CD8-positive, alpha-beta memory T cell (primary cell): Measurements from ENCODE around the gene NOP16. TPM values are rescaled to one million over a fixed set of nuclear protein-coding genes. Genes with fewer than 3 reads are reported as not detected.
A peak's percentile ranks its signal among the peaks of the same experiment; 100 is the strongest.

Source experiments
- CTCF ChIA-PET: fragments of 350-600 bp; sonication (Branson Sonifier 250); formaldehyde crosslinking; loops from one replicate; lab custom pipeline; 2021; ENCODE audit warnings: antibody characterized with exemption; lab: Charles Lee
- POLR2A ChIA-PET: fragments of 350-600 bp; sonication (Branson Sonifier 250); formaldehyde crosslinking; loops from one replicate; lab custom pipeline; 2021; ENCODE audit warnings: antibody characterized with exemption; lab: Charles Lee
- DNase-seq, 5 donors: peaks; one replicate each; pipeline versions ENCODE4 v3.0.0 to v3.0.0-alpha.2; 2020 to 2022; ENCODE audit warnings: mixed read lengths in 1 of 5
- H3K27ac ChIP-seq: one replicate; pipeline ENCODE4 v1.7.0; 2013; ENCODE audit warnings: low read depth, mild to moderate bottlenecking, low read length, moderate library complexity
- H3K27me3 ChIP-seq: 2 replicates; pipeline ENCODE4 v1.7.0; 2013; ENCODE audit warnings: low read length, mild to moderate bottlenecking; ENCODE audit not compliant: insufficient read depth, poor library complexity, severe bottlenecking
- H3K36me3 ChIP-seq: 2 replicates; pipeline ENCODE4 v1.7.0; 2013; ENCODE audit warnings: mild to moderate bottlenecking, low read length, moderate library complexity; ENCODE audit not compliant: insufficient read depth
- H3K4me1 ChIP-seq: 2 replicates; pipeline ENCODE4 v1.7.0; 2013; ENCODE audit warnings: mild to moderate bottlenecking, low read length, moderate library complexity; ENCODE audit not compliant: insufficient read depth
- H3K4me3 ChIP-seq: 2 replicates; pipeline ENCODE4 v1.7.0; 2013; ENCODE audit warnings: mild to moderate bottlenecking, low read length
- H3K9me3 ChIP-seq: 2 replicates; pipeline ENCODE4 v1.7.0; 2013; ENCODE audit warnings: mild to moderate bottlenecking, low read length
- H3K27ac Mint-ChIP-seq, 8 donors: one replicate each; pipeline ENCODE4 v1.8.0; 2020 to 2021; ENCODE audit warnings: mixed read lengths in 8 of 8, mild to moderate bottlenecking in 6 of 8, inconsistent platforms in 3 of 8, moderate library complexity in 3 of 8
- H3K27me3 Mint-ChIP-seq, 2 donors: one replicate each; pipeline ENCODE4 v1.8.0; 2020 to 2021; ENCODE audit warnings: mixed read lengths in 2 of 2, mild to moderate bottlenecking in 1 of 2, moderate library complexity in 1 of 2
- H3K36me3 Mint-ChIP-seq, 3 donors: one replicate each; pipeline ENCODE4 v1.8.0; 2020 to 2021; ENCODE audit warnings: mixed read lengths in 3 of 3, inconsistent platforms in 1 of 3, mild to moderate bottlenecking in 1 of 3
- H3K4me1 Mint-ChIP-seq, 3 donors: one replicate each; pipeline ENCODE4 v1.8.0; 2020 to 2021; ENCODE audit warnings: mixed read lengths in 3 of 3, inconsistent platforms in 1 of 3, mild to moderate bottlenecking in 1 of 3
- H3K4me3 Mint-ChIP-seq, 7 donors: one replicate each; pipeline ENCODE4 v1.8.0; 2020 to 2021; ENCODE audit warnings: mixed read lengths in 7 of 7, mild to moderate bottlenecking in 6 of 7, moderate library complexity in 4 of 7, inconsistent platforms in 2 of 7
- H3K9me3 Mint-ChIP-seq, 5 donors: one replicate each; pipeline ENCODE4 v1.8.0; 2020 to 2022; ENCODE audit warnings: mixed read lengths in 5 of 5, mild to moderate bottlenecking in 3 of 5, moderate library complexity in 2 of 5, inconsistent platforms in 1 of 5
- polyA plus RNA-seq: library from polyadenylated mRNA; unstranded; fragments of 300-500 nt; fragmentation: Illumina TruSeq; gene quantifications from one replicate; pipeline ENCODE4 v1.2.3, GENCODE V29; 2021
- total RNA-seq, 2 experiments: library from RNA; stranded (reverse); gene quantifications; one replicate each; pipeline ENCODE4 v1.2.3, GENCODE V29; 2021

The NOP16 gene
- total and polyA plus RNA-seq, 3 experiments from 2014 or later: 33.5 to 160 (median 157) TPM

- Histone ChIP-seq H3K27me3 (no peaks in the 10 kb centered on the region), H3K27ac (no peak overlapping the region), H3K9me3 (no peaks in the 10 kb centered on the region), H3K36me3 (no peaks in the 10 kb centered on the region), H3K4me3 (no peak overlapping the region), H3K4me1 (no peaks in the 10 kb centered on the region)
- H3K27me3 Mint-ChIP-seq: peaks cover 6 to 8% of the 10 kb centered on the region in 2 donors
- DNase-seq: no peak
- CTCF ChIA-PET: interaction anchor here (1.3 kb wide), 1 partner anchor 23 kb away, joined by 4 read pairs; the partner anchor contains the start of gene FAF2
- POLR2A ChIA-PET: no interaction called here
- H3K4me3 Mint-ChIP-seq: no peak overlapping the region
- no peaks in the 10 kb centered on the region for H3K9me3 Mint-ChIP-seq
- H3K4me1 Mint-ChIP-seq: peaks cover 0 to 3% (median under 1%) of the 10 kb centered on the region in 3 donors
- no peak overlapping the region for H3K27ac Mint-ChIP-seq
- H3K36me3 Mint-ChIP-seq: peaks cover 0 to 6% (median 0%) of the 10 kb centered on the region in 3 donors
These were observed 36.7 kb upstream of the NOP16 start for GRCh38 chr5:176425138-176425537.

- Histone ChIP-seq H3K27me3 (no peaks in the 10 kb centered on the region), H3K36me3 (no peaks in the 10 kb centered on the region), H3K4me3 (no peak overlapping the region), H3K4me1 (no peaks in the 10 kb centered on the region), H3K27ac (no peak overlapping the region), H3K9me3 (no peaks in the 10 kb centered on the region)
- H3K9me3 Mint-ChIP-seq: no peaks in the 10 kb centered on the region
- peaks cover 0 to 6% (median 0%) of the 10 kb centered on the region in 3 donors for H3K36me3 Mint-ChIP-seq
- ChIA-PET POLR2A (no interaction called here), CTCF (interaction anchor here (1.2 kb wide), 1 partner anchor 23 kb away, joined by 3 read pairs; no protein-coding TSS in a partner anchor)
- H3K27ac Mint-ChIP-seq: no peak overlapping the region
- H3K27me3 Mint-ChIP-seq: peaks cover 4 to 8% of the 10 kb centered on the region in 2 donors
- H3K4me3 Mint-ChIP-seq: no peak overlapping the region
- DNase-seq: no peak
- H3K4me1 Mint-ChIP-seq: no peaks in the 10 kb centered on the region
These were observed 35.8 kb upstream of the NOP16 start for GRCh38 chr5:176424181-176424580.

- Mint-ChIP-seq H3K4me3 (peak overlapping the region in 1 of 7 donors; percentile 8), H3K4me1 (peaks cover 7 to 10% (median 8%) of the 10 kb centered on the region in 3 donors), H3K27ac (peak overlapping the region in 1 of 8 donors; percentile 38), H3K9me3 (no peaks in the 10 kb centered on the region), H3K36me3 (peaks cover 0 to 6% (median 0%) of the 10 kb centered on the region in 3 donors), H3K27me3 (peaks cover 4 to 8% of the 10 kb centered on the region in 2 donors)
- no peaks in the 10 kb centered on the region for H3K27me3 ChIP-seq
- ChIA-PET CTCF (no interaction called here), POLR2A (no interaction called here)
- H3K36me3 ChIP-seq: no peaks in the 10 kb centered on the region
- peaks cover 9% of the 10 kb centered on the region for H3K4me1 ChIP-seq
- DNase-seq: no peak
- H3K27ac ChIP-seq: no peak overlapping the region
- no peak overlapping the region for H3K4me3 ChIP-seq
- no peaks in the 10 kb centered on the region for H3K9me3 ChIP-seq
These were observed 32.7 kb upstream of the NOP16 start for GRCh38 chr5:176420972-176421544.

- H3K27ac ChIP-seq: no peak overlapping the region
- POLR2A ChIA-PET: no interaction called here
- CTCF ChIA-PET: no interaction called here
- H3K27me3 ChIP-seq: no peaks in the 10 kb centered on the region
- H3K27me3 Mint-ChIP-seq: peaks cover 4 to 8% of the 10 kb centered on the region in 2 donors
- peak overlapping the region in 3 of 8 donors; percentile 19 to 78 (median 69) for H3K27ac Mint-ChIP-seq
- H3K4me3 Mint-ChIP-seq: peak overlapping the region in 1 of 7 donors; percentile 43
- no peaks in the 10 kb centered on the region for H3K9me3 Mint-ChIP-seq
- no peaks in the 10 kb centered on the region for H3K36me3 ChIP-seq
- no peak for DNase-seq
- H3K4me3 ChIP-seq: no peak overlapping the region
- no peaks in the 10 kb centered on the region for H3K36me3 Mint-ChIP-seq
- H3K9me3 ChIP-seq: no peaks in the 10 kb centered on the region
- H3K4me1 Mint-ChIP-seq: peaks cover 13 to 17% (median 14%) of the 10 kb centered on the region in 3 donors
- H3K4me1 ChIP-seq: peaks cover 18% of the 10 kb centered on the region
These were observed 31.7 kb upstream of the NOP16 start for GRCh38 chr5:176420086-176420485.

GRCh38 chr5:176418251-176418650 lies 29.9 kb upstream of the NOP16 start:
- H3K36me3 ChIP-seq: no peaks in the 10 kb centered on the region
- no peaks in the 10 kb centered on the region for H3K9me3 Mint-ChIP-seq
- peak overlapping the region in 4 of 8 donors; percentile 4 to 56 (median 28) for H3K27ac Mint-ChIP-seq
- no peaks in the 10 kb centered on the region for H3K36me3 Mint-ChIP-seq
- no peak overlapping the region for H3K27ac ChIP-seq
- DNase-seq: no peak
- peaks cover 29 to 35% (median 32%) of the 10 kb centered on the region in 3 donors for H3K4me1 Mint-ChIP-seq
- no peak overlapping the region for H3K4me3 ChIP-seq
- peaks cover 25% of the 10 kb centered on the region for H3K4me1 ChIP-seq
- no peaks in the 10 kb centered on the region for H3K9me3 ChIP-seq
- ChIA-PET POLR2A (no interaction called here), CTCF (interaction anchor here (3.4 to 4.9 kb wide), 4 partner anchors 29 to 178 kb away, joined by 24 to 67 read pairs (median 32); partner anchors contain the start of gene FAF2)
- peak overlapping the region in 1 of 7 donors; percentile 19 for H3K4me3 Mint-ChIP-seq
- no peaks in the 10 kb centered on the region for H3K27me3 ChIP-seq
- peaks cover 4% of the 10 kb centered on the region in 2 donors for H3K27me3 Mint-ChIP-seq

GRCh38 chr5:176416965-176417364 lies 28.6 kb upstream of the NOP16 start:
- H3K27me3 Mint-ChIP-seq: no peaks in the 10 kb centered on the region
- Histone ChIP-seq H3K27me3 (no peaks in the 10 kb centered on the region), H3K36me3 (no peaks in the 10 kb centered on the region), H3K4me3 (peak overlapping the region; percentile 48), H3K27ac (no peak overlapping the region), H3K4me1 (peaks cover 25% of the 10 kb centered on the region), H3K9me3 (no peaks in the 10 kb centered on the region)
- H3K4me3 Mint-ChIP-seq: peak overlapping the region; percentile 71 to 85 (median 75)
- peaks cover 36 to 46% (median 38%) of the 10 kb centered on the region in 3 donors for H3K4me1 Mint-ChIP-seq
- POLR2A ChIA-PET: interaction anchor here (0.5 to 2.2 kb wide), 7 partner anchors 31 to 180 kb away, joined by 3 to 24 read pairs (median 7); partner anchors contain the start of genes FAF2 and RNF44
- peaks cover 0 to 3% (median 0%) of the 10 kb centered on the region in 3 donors for H3K36me3 Mint-ChIP-seq
- H3K9me3 Mint-ChIP-seq: no peaks in the 10 kb centered on the region
- peak overlapping the region in 7 of 8 donors; percentile 72 to 90 (median 80) for H3K27ac Mint-ChIP-seq
- CTCF ChIA-PET: interaction anchor here (0.6 to 4.9 kb wide), 28 partner anchors 10 to 243 kb away, joined by 3 to 67 read pairs (median 4); partner anchors contain the start of genes FAF2, RNF44 and TSPAN17
- no peak for DNase-seq

- H3K27ac Mint-ChIP-seq: peak within 1 kb of the TSS; percentile 81 to 96 (median 93)
- peaks cover 41 to 51% (median 42%) of the 10 kb centered on the region in 3 donors for H3K4me1 Mint-ChIP-seq
- H3K36me3 Mint-ChIP-seq: peaks cover 0 to 8% (median 3%) of the 10 kb centered on the region in 3 donors
- no peaks in the 10 kb centered on the region for H3K9me3 Mint-ChIP-seq
- Histone ChIP-seq H3K4me3 (peak within 1 kb of the TSS; percentile 82), H3K27me3 (no peaks in the 10 kb centered on the region), H3K9me3 (no peaks in the 10 kb centered on the region), H3K27ac (peak within 1 kb of the TSS; percentile 71), H3K36me3 (no peaks in the 10 kb centered on the region), H3K4me1 (peaks cover 25% of the 10 kb centered on the region)
- peak; percentile 82 to 93 (median 90) for DNase-seq
- H3K4me3 Mint-ChIP-seq: peak within 1 kb of the TSS; percentile 81 to 92 (median 89)
- no peaks in the 10 kb centered on the region for H3K27me3 Mint-ChIP-seq
- POLR2A ChIA-PET: interaction anchor here (0.5 to 2.2 kb wide), 8 partner anchors 31 to 180 kb away, joined by 3 to 24 read pairs (median 6); partner anchors contain the start of genes FAF2 and RNF44
- CTCF ChIA-PET: interaction anchor here (0.6 to 4.9 kb wide), 31 partner anchors 9 to 244 kb away, joined by 3 to 67 read pairs (median 4); partner anchors contain the start of genes FAF2, RNF44 and TSPAN17
These were observed 27.8 kb upstream of the NOP16 start, which contains the start of gene CLTB for GRCh38 chr5:176415952-176416924. CLTB (minus strand) TSS chr5:176416539; CDS start chr5:176416363, 176 bp downstream.
